Islet precursor cell (in vitro differentiated cells): Measurements from ENCODE around the gene DCTN3.

Source experiments
- DNase-seq: peaks from one replicate; pipeline ENCODE4 v3.0.0-alpha.2; 2018

The DCTN3 gene

GRCh38 chr9:34570809-34571480 is 49.4 kb downstream of the DCTN3 start:
- no peak for DNase-seq

DNA sequence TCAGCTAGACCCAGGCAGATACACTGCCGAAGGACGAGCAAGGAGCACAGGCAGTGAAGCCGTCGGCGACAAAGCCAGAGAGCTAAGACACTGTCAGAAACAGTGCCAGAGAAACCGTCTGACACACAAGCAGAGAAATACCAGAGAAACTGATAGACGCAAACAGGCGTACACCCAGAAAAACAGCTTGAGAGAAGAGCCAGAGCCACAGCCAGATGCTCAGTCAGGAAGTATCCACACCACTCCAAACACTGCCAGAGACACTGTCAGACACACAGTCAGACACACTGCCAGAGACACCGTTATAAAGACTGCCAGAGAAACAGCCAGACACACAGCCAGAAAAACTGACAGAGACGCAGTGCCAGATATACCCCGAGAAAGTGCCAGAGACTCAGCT is 49.9 kb downstream of the DCTN3 start:
- DNase-seq: no peak

- DNase-seq: no peak
Measured at GRCh38 chr9:34568774-34569173, 51.5 kb downstream of the DCTN3 start.

DNA sequence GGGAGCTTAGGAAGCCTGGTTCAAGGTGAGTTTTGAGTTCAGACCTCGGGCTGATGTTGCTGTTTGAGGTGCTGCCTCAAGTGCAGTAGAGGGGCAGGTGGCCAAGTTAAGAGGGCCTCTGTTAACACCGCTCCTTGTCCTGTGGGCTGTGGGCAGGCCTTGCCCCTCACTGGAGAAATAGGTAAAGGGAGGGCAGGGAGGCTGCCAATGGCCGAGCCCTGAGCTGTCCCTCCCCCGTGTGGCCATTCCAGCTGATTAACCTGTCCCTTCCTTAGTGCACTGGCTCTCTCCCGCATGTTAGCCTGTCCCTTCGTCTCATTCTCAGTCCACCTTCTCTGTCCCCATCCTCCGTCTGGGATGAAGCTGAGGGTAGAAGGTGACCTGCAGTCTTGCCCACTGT is 52.2 kb downstream of the DCTN3 start:
- DNase-seq: no peak

GRCh38 chr9:34566972-34567371 is 53.3 kb downstream of the DCTN3 start:
- no peak for DNase-seq

GRCh38 chr9:34566322-34566721 is 54.0 kb downstream of the DCTN3 start:
- DNase-seq: no peak

GRCh38 chr9:34565856-34566255 is 54.4 kb downstream of the DCTN3 start:
- no peak for DNase-seq

GRCh38 chr9:34564617-34565016 is 55.7 kb downstream of the DCTN3 start:
- no peak for DNase-seq
